GM18526 (cell line): ENCODE results near the gene SHC4.

ENCODE experiments used
- POLR2A ChIP-seq: IDR thresholded peaks from 3 replicates; pipeline ENCODE4 v1.6.1; 2011; ENCODE audit not compliant: insufficient read length; ENCODE audit errors: extremely low read depth

SHC4 gene

GRCh38 chr15:48784756-48785155 lies 179.0 kb downstream of the SHC4 start:
- TF ChIP-seq POLR2A: no peak

DNA sequence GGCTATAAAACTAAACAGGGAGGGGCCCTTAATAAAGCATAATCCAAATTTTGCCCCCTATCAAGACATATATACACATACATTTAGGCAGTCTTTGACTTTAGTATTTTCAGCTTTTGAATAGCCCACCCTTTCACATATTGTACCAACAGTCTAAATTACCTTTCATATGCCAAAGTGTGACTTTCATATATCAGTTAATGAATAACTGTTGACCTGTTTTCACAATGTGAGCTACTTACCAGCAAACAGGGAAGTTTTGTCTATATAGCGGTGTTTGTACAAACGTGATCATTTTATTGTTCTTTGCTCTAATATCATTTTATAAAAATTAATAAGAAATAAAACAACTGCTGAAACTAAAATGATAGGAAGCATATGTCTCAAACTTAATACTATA lies 180.8 kb downstream of the SHC4 start:
- no peak for TF ChIP-seq POLR2A

DNA sequence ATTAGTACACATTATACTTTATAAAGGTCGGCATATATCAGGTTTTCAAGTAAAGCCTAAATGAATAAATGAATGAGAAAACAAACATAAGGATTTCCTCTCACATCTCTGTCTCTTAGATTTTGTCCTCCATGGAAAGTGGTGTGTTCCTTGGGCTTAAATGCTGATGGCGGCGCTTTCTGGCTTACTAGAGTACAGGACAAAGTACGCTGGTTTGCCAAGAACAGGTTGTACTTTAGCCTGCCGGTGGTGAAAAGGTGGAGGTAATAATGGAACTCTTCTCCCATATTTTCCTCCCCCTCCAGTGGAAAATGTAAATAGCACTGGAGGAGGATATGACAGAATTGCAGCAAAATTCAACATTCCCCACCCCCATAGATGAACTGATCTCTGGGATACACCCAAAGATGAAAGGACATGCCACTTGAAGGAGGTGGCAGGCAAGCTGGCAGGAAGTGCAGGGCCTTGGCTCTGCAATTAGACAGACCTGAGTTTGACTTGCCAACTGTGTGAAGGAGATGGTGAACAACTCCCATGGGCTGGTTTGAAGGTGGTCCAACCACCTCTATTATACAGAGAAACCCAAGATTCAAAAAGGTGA lies 182.1 kb downstream of the SHC4 start:
- TF ChIP-seq POLR2A: no peak

DNA sequence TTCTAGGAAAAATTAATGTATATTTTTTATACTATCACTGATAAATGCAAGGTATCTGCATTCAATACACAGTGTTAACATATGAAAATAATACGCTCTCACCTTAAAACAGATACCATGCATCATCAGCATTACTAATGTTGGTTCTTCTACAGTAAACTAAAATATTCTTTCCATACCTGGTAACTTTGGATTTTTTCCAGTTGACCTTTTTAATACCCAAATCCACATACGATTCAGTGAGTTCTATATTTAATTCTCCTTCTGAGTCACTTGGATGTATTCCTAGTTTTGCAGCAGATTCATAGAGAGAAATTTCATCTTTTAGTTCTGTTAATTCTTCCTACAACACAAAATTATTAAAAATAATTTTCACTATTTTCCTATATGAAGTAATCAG lies 182.7 kb downstream of the SHC4 start:
- no peak for TF ChIP-seq POLR2A

DNA sequence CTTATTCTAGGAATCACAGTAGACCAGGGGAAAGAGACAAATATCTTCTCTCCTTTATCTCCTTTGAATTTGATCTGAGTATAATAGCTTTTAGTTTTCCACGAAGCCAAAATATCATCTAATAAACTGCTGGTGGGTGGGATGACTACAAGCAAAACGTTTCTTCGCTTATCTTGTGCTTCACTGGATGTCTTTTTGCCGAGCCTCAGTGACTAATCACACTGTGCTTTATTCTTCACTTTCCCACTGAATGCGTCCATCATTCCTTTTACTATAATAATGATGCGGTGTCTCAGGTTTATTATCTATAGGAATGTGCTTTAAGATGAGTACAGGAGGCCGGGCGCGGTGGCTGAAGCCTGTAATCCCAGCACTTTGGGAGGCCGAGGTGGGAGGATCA lies 185.4 kb downstream of the SHC4 start:
- no peak for TF ChIP-seq POLR2A

GRCh38 chr15:48777645-48778330 lies 185.9 kb downstream of the SHC4 start:
- no peak for TF ChIP-seq POLR2A

DNA sequence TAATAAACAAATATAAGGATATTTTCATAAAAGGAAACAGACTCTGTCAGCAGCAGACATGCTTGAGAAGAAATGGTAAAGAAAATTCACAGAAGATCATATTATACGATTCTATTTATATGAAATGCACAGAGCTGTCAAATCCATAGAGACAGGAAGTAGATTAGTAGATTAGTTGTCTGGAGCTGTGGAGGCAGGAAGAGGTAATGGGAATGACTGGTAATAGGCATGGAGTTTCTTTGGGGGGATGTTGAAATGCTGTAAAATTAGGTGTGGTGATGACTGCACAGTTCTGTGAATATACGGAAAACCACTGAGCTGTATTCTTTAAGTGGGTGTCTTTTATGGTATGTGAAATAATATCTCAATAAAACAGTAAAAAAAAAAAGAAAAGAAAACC lies 188.2 kb downstream of the SHC4 start:
- TF ChIP-seq POLR2A: no peak

DNA sequence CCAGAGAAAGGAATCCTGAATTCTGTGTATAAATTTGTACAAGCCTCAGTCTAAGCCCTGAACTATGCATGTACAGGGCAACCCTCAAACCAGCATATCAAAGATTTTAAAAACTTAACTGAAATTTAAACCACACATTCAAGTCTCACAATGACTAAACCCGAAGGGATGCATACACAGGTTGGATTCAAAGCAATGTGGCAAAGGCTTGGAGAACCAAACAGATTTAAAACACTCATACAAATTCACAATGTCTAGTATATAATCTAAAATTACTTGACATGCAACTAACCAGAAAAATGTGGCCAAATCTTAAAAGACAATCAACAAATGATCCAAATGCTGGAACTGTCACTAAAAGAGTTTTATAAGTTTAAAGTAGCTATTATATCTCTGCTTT lies 189.2 kb downstream of the SHC4 start:
- no peak for TF ChIP-seq POLR2A
